ENCODE data around the gene ZNF652. TPM values are rescaled to one million over a fixed set of nuclear protein-coding genes. Genes with fewer than 3 reads are reported as not detected.

The ZNF652 gene
- polyA plus RNA-seq, 1 experiment: 5.3 TPM

DNA sequence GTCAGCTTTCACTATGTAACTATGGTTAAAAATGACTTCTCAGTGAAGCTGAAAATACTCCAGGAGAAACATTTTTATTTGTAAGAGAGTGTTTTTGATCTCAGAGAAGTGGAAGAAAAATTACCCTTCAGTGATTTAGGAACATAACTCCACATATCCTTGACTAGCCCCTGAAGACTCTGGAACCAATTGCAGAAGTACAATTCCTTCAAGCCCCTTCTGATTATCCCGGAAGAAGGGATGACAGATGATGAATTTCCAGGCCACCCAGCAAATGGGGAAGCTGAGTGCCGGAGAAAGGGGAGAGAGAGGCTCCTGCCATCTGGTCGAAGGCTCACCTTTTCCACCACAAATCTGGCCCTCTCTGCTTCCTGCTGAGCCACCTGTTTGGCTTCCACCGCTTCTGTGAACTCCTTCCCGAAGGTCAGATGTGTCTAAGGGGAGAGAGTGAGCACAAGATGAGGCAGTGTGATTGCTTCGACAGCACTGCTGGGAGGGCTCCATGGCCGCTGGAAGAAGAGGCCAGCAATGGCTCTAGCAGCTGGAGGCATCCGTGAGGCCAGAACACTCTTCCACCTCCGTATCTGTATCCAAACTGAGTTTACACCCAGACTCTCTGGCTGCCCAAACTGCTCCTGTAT lies 44.5 kb upstream of the ZNF652 start:
- Histone ChIP-seq H3K4me3 (ENCODE audit: low read depth, low read length) (no peak overlapping the region), H3K27me3 (ENCODE audit: control insufficient read depth, insufficient read depth, low read length) (no peaks in the 10 kb centered on the region), H3K36me3 (ENCODE audit: control insufficient read depth, insufficient read depth, low read length) (peaks cover 19% of the 10 kb centered on the region)
- DNase-seq (ENCODE audit: low read depth): no peak
- CTCF ChIA-PET: interaction anchor here (0.7 to 10.7 kb wide), 5 partner anchors 9 to 150 kb away, joined by 3 to 83 read pairs (median 3); no protein-coding TSS in a partner anchor
- POLR2A ChIA-PET: no interaction called here
- TF ChIP-seq, protein P1, sequence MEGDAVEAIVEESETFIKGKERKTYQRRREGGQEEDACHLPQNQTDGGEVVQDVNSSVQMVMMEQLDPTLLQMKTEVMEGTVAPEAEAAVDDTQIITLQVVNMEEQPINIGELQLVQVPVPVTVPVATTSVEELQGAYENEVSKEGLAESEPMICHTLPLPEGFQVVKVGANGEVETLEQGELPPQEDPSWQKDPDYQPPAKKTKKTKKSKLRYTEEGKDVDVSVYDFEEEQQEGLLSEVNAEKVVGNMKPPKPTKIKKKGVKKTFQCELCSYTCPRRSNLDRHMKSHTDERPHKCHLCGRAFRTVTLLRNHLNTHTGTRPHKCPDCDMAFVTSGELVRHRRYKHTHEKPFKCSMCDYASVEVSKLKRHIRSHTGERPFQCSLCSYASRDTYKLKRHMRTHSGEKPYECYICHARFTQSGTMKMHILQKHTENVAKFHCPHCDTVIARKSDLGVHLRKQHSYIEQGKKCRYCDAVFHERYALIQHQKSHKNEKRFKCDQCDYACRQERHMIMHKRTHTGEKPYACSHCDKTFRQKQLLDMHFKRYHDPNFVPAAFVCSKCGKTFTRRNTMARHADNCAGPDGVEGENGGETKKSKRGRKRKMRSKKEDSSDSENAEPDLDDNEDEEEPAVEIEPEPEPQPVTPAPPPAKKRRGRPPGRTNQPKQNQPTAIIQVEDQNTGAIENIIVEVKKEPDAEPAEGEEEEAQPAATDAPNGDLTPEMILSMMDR (IDR thresholded peaks at IDR 0.05; ENCODE audit: insufficient read depth, low read depth, low read length): no peak

- no peak overlapping the region for H3K4me3 ChIP-seq (ENCODE audit: low read depth, low read length)
- TF ChIP-seq, protein P1 (IDR thresholded peaks at IDR 0.05; ENCODE audit: insufficient read depth, low read depth, low read length): no peak
- POLR2A ChIA-PET: no interaction called here
- DNase-seq (ENCODE audit: low read depth): no peak
- H3K36me3 ChIP-seq (ENCODE audit: control insufficient read depth, insufficient read depth, low read length): peaks cover 19% of the 10 kb centered on the region
- CTCF ChIA-PET: interaction anchor here (10.7 kb wide), 1 partner anchor 152 kb away, joined by 83 read pairs; no protein-coding TSS in a partner anchor
- H3K27me3 ChIP-seq (ENCODE audit: control insufficient read depth, insufficient read depth, low read length): no peaks in the 10 kb centered on the region
Measured at GRCh38 chr17:49404906-49405305, 42.9 kb upstream of the ZNF652 start.

DNA sequence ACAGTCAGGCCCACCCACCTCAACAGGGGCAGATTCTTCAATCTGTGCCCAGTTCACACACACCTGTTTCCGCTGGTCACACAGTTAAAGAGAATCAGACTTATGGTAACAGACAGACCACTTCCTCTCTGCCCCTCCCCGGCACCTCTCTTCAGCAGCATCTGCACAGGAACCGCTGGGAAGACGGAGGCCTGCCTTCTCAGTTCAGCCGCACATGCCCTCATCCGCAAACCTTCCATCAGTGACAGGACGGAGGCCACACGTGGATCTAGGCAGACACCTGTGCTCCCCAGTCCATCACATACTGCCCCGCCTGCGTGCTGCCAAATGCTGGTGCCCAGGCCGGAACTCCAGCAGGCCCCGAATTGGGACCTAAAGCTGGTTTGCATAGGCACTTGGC lies 42.3 kb upstream of the ZNF652 start:
- H3K36me3 ChIP-seq (ENCODE audit: control insufficient read depth, insufficient read depth, low read length): peaks cover 17% of the 10 kb centered on the region
- DNase-seq (ENCODE audit: low read depth): no peak
- H3K4me3 ChIP-seq (ENCODE audit: low read depth, low read length): no peak overlapping the region
- ChIA-PET CTCF (interaction anchor here (10.7 kb wide), 1 partner anchor 152 kb away, joined by 83 read pairs; no protein-coding TSS in a partner anchor), POLR2A (no interaction called here)
- TF ChIP-seq, protein P1 (IDR thresholded peaks at IDR 0.05; ENCODE audit: insufficient read depth, low read depth, low read length): no peak
- no peaks in the 10 kb centered on the region for H3K27me3 ChIP-seq (ENCODE audit: control insufficient read depth, insufficient read depth, low read length)

DNA sequence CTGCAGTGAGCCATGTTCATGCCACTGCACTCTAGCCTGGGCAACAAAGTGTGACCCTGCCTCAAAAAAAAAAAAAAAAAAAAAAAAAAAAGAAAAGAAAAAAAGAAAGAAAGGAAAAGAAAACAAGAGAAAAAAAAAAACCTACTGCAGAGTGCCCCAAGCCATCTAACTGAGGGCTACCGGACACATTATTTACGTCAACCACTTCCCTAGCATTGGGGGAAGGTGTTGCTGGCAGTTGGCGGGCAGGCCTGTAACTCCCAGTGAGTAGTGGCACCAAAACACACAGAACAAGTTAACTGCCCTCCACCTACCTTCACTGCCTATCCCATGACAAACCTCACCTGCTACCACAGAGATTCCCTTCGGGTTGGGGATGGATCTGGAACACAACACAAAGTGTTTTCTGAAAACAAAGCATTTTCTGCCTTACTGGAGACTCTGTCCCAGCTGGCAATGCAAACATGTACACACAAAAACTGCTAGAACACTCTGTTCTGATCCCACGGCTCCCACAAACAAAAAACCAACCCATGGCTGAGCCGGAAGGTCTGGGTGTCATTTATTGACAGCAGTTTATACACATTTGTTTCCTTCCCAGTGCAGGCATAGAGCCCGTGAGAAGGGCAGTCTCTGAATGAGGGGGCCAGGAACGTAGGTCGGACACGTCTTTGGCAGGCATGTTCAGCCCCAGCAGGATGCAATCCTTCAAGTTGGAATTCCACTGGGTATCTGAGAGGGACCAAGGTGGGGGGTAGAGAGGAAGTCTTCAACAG lies 41.7 kb upstream of the ZNF652 start:
- DNase-seq (ENCODE audit: low read depth): no peak
- Histone ChIP-seq H3K27me3 (ENCODE audit: control insufficient read depth, insufficient read depth, low read length) (no peaks in the 10 kb centered on the region), H3K36me3 (ENCODE audit: control insufficient read depth, insufficient read depth, low read length) (peaks cover 12% of the 10 kb centered on the region), H3K4me3 (ENCODE audit: low read depth, low read length) (no peak overlapping the region)
- CTCF ChIA-PET: no interaction called here
- TF ChIP-seq, protein P1 (IDR thresholded peaks at IDR 0.05; ENCODE audit: insufficient read depth, low read depth, low read length): no peak
- POLR2A ChIA-PET: no interaction called here

DNA sequence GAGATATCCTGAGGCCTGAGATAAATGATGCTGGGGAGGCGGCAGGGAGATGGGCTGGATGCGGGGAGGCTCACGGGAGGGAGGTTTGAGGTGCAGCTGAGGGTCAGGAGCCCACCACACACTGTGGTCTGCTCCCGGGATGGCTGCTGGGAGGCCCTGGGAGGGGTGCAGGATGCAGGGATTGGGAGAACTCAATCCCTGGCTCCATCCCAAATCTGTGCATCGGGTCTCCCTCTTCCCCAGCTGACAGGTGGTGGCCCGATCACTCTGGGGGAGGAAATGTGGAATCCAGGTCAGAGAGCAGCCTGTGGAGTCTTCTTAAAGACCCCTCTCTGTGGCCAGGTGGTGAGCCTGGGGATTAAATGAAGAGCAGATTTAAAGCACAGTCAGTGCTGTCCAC lies 40.7 kb upstream of the ZNF652 start:
- no peaks in the 10 kb centered on the region for H3K27me3 ChIP-seq (ENCODE audit: control insufficient read depth, insufficient read depth, low read length)
- ChIA-PET CTCF (interaction anchor here (1.3 to 7.4 kb wide), 2 partner anchors 87 to 153 kb away, joined by 5 to 89 read pairs; no protein-coding TSS in a partner anchor), POLR2A (no interaction called here)
- peaks cover 12% of the 10 kb centered on the region for H3K36me3 ChIP-seq (ENCODE audit: control insufficient read depth, insufficient read depth, low read length)
- no peak for DNase-seq (ENCODE audit: low read depth)
- H3K4me3 ChIP-seq (ENCODE audit: low read depth, low read length): no peak overlapping the region
- TF ChIP-seq, protein P1 (IDR thresholded peaks at IDR 0.05; ENCODE audit: insufficient read depth, low read depth, low read length): no peak

Data from BJ (cell line).